ENCODE measurements around the gene LINC00237. TPM values are rescaled to one million over a fixed set of nuclear protein-coding genes. Genes with fewer than 3 reads are reported as not detected.

LINC00237 gene
- total RNA-seq, 1 donor, result not detected

DNA sequence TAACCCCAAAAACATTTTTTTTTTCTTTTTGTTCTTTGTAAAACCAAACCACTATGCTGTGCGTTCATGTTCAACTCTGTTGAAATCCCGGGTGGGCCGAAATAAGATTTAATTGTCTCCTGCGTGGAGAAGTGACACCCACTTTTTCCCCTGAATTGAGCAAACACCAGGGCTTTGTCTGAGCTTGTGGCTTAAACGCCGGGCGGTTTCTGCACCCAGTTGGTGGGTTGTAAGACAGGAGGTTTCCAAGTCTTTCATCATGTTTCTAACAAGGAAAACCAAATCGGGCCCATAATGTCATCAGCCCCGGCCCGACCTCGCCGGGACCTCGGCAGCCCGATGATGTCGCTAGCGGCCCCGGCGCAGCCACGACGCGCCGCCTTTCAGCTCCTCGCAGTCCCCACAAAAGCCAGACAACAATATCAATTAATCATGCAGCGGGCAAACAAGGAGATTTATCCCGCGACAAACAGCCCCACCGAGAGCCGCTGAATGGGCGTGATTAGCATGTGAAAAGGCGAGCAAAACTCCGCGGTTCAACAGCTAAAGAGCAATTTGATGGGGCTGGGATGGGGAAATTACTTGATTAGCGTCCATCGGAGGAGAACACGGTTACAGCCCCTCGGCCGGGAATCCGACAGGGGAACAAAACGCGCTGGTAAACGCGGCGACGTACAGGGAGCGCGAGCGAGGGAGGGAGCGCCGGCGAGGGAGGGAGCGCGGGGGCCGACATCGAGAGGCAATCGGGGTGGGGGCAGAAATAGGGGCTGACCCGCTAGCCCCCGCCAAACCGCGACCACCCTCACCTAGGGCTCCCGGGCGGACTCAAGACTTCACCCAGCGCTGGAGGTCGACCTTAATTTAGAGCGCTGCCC is 5.3 kb downstream of the LINC00237 start:
- peak; percentile 46 for DNase-seq (ENCODE audit: low read depth)
- H3K4me3 ChIP-seq (ENCODE audit: low read depth, low read length), result peak overlapping the region; percentile 42
- no peak for TF ChIP-seq CTCF (IDR thresholded peaks at IDR 0.05; ENCODE audit: insufficient read depth, low read length)

DNA sequence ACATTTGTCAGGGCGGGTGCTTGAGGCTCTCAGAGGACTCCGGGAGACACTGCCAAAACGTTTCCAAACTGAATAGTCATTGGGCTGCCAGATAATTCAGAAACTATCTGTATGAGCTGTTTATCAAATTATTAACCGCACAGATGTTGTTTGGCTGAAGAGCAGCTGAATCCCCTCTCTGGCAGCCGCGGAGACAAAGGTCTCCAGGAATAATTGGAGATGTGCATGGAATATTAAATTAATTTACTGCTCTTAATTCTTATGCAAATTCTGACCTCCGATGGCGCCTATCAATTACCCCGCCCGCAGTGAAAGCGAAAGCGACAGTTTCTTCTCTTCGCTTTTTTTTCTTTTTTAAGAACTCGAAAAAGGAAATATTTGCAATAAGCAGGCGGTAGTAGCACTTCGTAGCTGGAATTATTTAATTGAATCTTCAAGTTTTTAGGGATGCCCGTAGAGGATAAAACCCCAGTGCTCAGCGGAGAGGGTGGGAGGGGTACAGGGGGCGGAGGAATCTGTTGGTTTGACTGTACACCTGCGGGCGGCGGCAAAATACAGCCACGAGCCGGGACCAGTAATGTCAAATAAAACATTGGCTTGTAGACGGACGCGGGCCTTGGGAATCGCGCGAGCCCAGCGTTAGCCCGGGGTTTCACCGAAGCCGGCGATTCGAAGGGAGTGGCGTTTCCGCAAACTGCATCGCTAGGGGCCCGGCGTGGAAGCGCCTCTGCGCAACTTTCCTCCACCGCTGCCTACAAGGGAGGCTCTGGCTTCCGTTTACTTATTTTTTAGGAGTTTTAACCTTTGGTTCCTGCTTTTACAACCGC is 6.2 kb downstream of the LINC00237 start:
- peak overlapping the region; percentile 42 for H3K4me3 ChIP-seq (ENCODE audit: low read depth, low read length)
- peak; percentile 17 for DNase-seq (ENCODE audit: low read depth)
- no peak for TF ChIP-seq CTCF (IDR thresholded peaks at IDR 0.05; ENCODE audit: insufficient read depth, low read length)

DNA sequence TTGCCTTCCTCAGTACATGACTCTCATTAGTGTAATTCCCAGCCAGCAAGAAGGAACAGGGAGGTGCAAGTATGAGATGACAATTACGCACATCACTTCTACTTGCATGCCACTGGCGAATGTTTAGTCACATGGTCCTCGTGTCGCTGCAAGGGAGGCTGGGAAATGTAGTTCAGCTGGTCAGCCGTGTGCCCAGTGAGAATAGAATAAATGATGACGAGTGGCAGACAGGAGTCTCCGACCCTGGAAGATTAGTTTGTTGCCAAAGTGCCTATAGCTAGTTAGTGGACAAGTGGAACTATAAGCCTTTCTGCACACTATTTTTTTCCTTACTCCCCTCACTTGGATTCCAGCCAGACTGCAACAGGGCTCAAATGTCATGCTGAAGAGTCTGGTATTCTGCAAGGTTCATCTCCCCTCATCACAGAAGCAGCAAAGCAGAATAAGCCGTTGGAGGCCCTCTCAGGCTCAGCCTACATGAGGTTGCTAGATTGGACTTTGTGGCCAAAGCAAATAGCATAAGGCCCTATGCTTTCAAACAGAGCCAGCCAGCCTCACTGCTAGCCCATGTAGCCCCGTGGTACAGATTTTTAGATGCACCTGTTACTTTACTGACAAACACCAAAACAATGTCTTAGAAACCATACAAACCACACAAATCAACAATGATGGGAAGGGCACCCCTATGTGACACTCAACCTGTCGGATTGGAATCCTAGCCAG is 9.7 kb downstream of the LINC00237 start:
- TF ChIP-seq CTCF (IDR thresholded peaks at IDR 0.05; ENCODE audit: insufficient read depth, low read length), result no peak

GRCh38 chr20:21092806-21093205 is 13.4 kb downstream of the LINC00237 start:
- no peak overlapping the region for H3K4me3 ChIP-seq (ENCODE audit: low read depth, low read length)
- DNase-seq (ENCODE audit: low read depth), result no peak

More for the DNA sequence above, 9.7 kb downstream of the LINC00237 start:
- DNase-seq (ENCODE audit: low read depth), result peak; percentile 11
- H3K4me3 ChIP-seq (ENCODE audit: low read depth, low read length), result no peak overlapping the region

DNA sequence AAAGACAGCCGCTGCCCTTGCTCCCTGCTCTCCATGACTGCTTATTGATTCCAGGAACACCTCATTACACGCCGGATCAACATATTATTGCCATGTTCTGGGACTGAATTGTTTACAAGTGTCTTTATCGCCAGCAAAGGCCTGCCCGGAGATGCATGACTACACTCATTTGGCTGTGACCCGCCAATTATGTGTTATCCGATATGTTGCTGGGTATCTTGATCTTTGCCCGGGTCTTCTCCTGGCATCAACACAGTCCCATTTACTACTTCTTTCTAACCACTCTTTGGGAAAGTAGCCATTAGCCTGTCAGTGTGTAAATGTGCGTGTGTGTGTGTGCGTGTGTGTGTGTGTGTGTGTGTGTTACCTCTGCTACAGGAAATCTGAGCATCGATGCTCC is 15.4 kb downstream of the LINC00237 start:
- no peak overlapping the region for H3K4me3 ChIP-seq (ENCODE audit: low read depth, low read length)
- TF ChIP-seq CTCF (IDR thresholded peaks at IDR 0.05; ENCODE audit: insufficient read depth, low read length), result no peak
- no peak for DNase-seq (ENCODE audit: low read depth)

More at GRCh38 chr20:21092806-21093205, 13.4 kb downstream of the LINC00237 start:
- no peak for TF ChIP-seq CTCF (IDR thresholded peaks at IDR 0.05; ENCODE audit: insufficient read depth, low read length)

DNA sequence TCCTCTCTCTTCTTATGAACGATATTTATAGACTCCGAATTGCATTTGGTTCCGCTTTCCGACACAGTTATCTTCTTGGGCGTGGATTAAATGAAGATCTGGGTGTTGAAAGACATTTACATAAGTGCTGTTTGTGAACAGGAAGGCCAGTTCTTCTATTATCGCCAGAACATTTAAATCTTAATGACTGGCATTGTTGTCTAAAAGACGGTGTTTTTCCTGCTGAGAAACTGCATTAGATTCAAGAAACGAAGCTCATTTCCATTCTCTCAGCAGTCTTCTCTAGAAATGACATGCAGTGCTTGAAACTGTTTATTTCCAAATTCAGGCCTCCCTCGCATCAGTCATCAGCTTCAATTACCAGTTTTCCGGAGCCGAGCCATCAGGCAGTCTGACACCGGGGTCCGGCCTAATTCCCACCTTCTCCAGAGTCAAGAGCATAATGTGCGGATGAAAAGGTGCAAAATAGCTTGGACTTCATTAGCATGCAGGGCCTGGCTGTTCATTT is 16.0 kb downstream of the LINC00237 start:
- DNase-seq (ENCODE audit: low read depth), result no peak
- TF ChIP-seq CTCF (IDR thresholded peaks at IDR 0.05; ENCODE audit: insufficient read depth, low read length), result no peak
- no peak overlapping the region for H3K4me3 ChIP-seq (ENCODE audit: low read depth, low read length)

Measured in fibroblast of the aortic adventitia (primary cell).